HFF-Myc (cell line): Measurements from ENCODE around the gene SERINC2.

Source experiments
- DNase-seq: peaks from one replicate; pipeline ENCODE4 v3.0.0-alpha.2; 2011; ENCODE audit warnings: low read depth; ENCODE audit errors: extremely low read depth
- H3K4me3 ChIP-seq: replicated peaks from 2 replicates; pipeline ENCODE4 v1.5.1; 2011; ENCODE audit warnings: low read depth, mild to moderate bottlenecking, control low read depth, low read length
- CTCF ChIP-seq: IDR thresholded peaks from 2 replicates; pipeline ENCODE4 v1.5.1; 2012; ENCODE audit warnings: mild to moderate bottlenecking, low read depth, low read length, control low read depth; ENCODE audit errors: missing control alignments

Gene SERINC2

DNA sequence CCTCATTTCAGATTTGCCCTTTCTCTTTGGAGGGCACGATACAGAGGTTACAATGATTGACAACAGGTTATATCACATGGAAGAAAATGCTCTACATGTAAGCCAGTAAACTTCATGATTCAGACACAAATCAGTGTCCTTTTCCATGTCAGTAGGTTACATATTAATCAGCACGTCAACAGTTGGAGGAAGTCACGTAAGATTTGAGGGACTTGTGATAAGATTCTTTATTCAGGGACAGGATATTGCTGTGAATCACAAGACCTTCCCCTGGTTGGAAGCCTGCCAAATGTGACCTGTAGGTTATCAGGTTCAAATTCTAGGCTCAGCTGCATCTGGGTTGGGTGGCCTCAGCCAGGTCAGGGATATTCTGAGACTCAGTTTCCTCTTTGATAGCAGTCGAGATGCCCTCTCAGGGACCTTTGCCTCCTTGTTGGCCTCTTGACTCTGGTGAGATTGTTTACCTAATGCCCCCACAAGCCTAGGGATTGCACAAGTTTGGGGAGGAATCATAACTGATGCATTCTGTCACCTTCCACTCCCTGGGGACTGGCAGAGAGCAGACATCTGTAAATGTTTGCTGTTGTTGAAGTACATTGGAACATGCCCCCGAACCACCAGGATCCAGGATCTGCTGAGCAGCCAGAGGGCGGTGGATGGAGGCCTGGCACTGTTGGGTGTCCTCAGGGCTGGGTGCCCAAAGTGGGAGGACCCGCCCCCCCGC lies 31.9 kb downstream of the SERINC2 start:
- H3K4me3 ChIP-seq: no peak overlapping the region
- DNase-seq: no peak
- no peak for TF ChIP-seq CTCF

DNA sequence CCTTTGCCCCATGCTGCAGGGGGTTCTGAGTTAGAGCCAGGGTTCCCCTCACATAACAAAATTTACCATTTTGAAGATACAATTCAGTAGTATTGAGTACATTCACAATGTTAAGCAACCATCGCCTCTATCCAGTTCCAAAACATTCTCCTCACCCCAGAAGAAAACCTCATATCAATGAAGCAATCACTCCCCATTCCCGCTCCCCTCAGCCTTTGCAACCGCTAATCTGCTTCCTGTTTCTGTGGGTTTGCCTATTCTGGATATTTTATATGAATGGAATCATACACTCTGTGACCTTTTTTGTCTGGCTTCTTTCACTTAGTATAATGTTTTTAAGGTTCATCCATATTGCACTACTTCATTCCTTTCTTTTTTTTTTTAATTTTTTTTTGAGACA lies 32.9 kb downstream of the SERINC2 start:
- H3K4me3 ChIP-seq: no peak overlapping the region
- DNase-seq: no peak
- TF ChIP-seq CTCF: no peak

DNA sequence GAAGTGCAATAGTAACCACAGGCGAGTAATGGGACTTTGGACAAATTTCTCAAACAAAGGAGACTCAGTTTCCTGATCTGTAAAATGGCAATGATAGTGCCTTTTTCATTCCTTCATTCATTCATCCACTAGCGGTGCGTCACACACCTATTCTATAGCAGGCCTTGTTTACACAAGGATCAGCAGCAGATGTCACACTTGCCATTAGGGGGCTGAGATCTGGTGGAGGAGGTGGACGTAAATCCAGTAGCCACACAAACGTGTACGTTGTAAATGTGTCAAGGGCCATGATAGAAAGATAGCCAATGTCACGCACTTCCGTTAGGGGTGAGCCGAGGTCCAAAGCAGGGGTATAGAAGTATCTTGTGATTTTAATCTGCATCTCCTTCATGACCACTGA lies 34.2 kb downstream of the SERINC2 start:
- peak; percentile 36 for DNase-seq
- no peak overlapping the region for H3K4me3 ChIP-seq
- TF ChIP-seq CTCF: peak; percentile 16

DNA sequence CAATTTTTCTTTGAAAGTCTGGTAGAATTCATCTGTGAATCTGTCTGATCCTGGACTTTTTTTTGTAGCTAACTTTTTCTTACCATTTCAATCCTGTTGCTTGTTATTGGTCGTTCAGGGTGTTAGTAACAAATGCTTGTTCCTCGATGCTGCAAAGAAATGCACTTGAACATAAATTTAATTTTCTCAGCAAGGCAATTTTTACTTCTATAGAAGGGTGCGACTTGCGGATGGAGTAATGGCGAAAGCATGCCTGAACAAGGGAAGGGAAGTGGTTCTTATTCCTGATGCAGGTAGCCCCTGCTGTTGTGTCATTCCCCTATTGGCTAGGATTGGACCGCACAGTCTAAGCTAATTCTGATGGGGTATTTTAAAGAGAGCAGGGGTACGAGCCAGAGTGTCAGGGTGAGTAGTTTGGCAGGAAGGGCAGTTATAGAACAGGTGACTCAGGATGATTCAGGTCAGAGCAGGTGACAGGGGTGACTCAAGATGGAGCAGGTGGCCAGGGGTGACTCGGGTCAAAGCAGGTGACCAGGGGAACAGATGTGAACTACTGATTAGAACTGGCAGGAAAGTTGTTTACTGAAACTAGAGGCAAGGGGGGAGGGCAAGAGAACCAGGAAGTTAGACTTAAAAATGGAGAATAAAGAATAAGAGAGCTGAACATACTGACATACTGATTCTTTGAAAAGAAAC lies 40.5 kb downstream of the SERINC2 start:
- H3K4me3 ChIP-seq: no peak overlapping the region
- TF ChIP-seq CTCF: no peak
- DNase-seq: no peak

GRCh38 chr1:31458287-31458896 lies 45.4 kb downstream of the SERINC2 start:
- DNase-seq: no peak
- no peak for TF ChIP-seq CTCF
- H3K4me3 ChIP-seq: no peak overlapping the region

DNA sequence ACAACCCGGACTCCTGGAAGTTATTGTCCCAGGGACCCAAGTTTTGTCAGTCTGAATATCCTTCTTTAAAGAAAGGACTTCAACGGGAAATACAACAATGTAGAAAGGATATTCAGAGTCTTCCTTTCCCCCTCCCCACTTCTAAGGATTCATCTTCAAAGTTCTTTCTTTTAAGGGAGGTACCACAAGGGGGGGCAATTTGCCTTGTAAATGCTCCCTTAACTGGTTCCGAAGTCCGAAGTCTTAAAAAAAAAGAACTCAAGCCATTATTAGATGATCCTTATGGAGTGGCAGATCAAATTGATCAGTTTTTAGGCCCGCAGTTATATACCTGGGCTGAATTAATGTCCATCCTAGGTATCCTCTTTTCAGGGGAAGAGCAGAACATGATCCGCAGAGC lies 47.0 kb downstream of the SERINC2 start:
- no peak overlapping the region for H3K4me3 ChIP-seq
- peak; percentile 10 for TF ChIP-seq CTCF
- DNase-seq: no peak
